ENCODE data around the gene SKP1. TPM values are rescaled to one million over a fixed set of nuclear protein-coding genes. Genes with fewer than 3 reads are reported as not detected.

The SKP1 gene
- total and polyA plus RNA-seq, 9 of the 15 experiments (the other 6 are each of a cell fraction or from before 2014, with no cell fraction given) = 301 to 2,109 (median 639) TPM

DNA sequence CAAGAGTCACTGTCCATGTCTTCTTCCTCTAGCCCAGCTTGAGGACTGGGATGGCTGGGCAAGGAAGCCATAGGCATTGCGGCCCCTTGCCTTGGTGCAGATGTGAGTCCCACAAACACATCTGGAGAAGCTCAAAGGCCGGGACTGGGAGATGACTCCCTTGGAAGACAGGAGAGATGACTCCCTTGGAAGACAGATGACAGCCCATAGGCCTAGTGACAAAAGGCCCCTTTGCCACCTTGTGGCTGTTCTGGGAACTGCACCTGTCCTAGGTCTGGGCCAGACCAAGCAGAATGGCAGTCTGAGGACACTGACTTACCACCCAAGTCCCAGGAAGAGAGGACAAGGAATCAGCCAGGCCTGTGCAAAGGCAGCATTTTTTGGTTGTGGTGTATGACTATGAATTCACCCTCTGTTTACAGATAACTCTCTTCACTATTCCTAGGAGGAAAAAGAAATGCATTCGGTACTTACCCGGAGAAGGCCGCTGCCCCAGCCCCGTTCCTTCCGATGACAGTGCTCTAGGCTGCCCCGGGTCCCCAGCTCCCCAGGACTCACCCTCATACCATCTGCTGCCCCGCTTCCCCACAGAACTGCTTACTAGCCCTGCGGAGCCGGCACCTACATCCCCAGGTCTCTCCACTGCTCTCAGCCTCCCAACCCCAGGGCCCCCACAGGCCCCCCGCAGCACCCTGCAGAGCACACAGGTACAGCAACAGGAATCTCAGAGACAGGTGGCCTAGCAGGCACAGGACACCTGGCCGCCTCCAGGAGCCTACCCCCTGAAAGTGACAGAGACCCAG lies 30.8 kb downstream of the SKP1 start (continued):
- TF ChIP-seq, protein P1, sequence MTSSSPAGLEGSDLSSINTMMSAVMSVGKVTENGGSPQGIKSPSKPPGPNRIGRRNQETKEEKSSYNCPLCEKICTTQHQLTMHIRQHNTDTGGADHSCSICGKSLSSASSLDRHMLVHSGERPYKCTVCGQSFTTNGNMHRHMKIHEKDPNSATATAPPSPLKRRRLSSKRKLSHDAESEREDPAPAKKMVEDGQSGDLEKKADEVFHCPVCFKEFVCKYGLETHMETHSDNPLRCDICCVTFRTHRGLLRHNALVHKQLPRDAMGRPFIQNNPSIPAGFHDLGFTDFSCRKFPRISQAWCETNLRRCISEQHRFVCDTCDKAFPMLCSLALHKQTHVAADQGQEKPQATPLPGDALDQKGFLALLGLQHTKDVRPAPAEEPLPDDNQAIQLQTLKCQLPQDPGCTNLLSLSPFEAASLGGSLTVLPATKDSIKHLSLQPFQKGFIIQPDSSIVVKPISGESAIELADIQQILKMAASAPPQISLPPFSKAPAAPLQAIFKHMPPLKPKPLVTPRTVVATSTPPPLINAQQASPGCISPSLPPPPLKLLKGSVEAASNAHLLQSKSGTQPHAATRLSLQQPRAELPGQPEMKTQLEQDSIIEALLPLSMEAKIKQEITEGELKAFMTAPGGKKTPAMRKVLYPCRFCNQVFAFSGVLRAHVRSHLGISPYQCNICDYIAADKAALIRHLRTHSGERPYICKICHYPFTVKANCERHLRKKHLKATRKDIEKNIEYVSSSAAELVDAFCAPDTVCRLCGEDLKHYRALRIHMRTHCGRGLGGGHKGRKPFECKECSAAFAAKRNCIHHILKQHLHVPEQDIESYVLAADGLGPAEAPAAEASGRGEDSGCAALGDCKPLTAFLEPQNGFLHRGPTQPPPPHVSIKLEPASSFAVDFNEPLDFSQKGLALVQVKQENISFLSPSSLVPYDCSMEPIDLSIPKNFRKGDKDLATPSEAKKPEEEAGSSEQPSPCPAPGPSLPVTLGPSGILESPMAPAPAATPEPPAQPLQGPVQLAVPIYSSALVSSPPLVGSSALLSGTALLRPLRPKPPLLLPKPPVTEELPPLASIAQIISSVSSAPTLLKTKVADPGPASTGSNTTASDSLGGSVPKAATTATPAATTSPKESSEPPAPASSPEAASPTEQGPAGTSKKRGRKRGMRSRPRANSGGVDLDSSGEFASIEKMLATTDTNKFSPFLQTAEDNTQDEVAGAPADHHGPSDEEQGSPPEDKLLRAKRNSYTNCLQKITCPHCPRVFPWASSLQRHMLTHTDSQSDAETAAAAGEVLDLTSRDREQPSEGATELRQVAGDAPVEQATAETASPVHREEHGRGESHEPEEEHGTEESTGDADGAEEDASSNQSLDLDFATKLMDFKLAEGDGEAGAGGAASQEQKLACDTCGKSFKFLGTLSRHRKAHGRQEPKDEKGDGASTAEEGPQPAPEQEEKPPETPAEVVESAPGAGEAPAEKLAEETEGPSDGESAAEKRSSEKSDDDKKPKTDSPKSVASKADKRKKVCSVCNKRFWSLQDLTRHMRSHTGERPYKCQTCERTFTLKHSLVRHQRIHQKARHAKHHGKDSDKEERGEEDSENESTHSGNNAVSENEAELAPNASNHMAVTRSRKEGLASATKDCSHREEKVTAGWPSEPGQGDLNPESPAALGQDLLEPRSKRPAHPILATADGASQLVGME (CRISPR knock-in tag; IDR thresholded peaks at IDR 0.05) = no peak
- no peak for TF ChIP-seq TEAD4 (IDR thresholded peaks at IDR 0.05; ENCODE audit: low read length)
- no peak for TF ChIP-seq TEAD4 (CRISPR knock-in tag; IDR thresholded peaks at IDR 0.05; ENCODE audit: borderline replicate concordance)
- peak; percentile 29 for TF ChIP-seq MEIS2 (IDR thresholded peaks at IDR 0.05; ENCODE audit: partially characterized antibody)
- TF ChIP-seq, protein P2, sequence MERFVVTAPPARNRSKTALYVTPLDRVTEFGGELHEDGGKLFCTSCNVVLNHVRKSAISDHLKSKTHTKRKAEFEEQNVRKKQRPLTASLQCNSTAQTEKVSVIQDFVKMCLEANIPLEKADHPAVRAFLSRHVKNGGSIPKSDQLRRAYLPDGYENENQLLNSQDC (CRISPR knock-in tag; IDR thresholded peaks at IDR 0.05) = no peak
- TF ChIP-seq, protein P3, sequence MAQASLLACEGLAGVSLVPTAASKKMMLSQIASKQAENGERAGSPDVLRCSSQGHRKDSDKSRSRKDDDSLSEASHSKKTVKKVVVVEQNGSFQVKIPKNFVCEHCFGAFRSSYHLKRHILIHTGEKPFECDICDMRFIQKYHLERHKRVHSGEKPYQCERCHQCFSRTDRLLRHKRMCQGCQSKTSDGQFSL (CRISPR knock-in tag; IDR thresholded peaks at IDR 0.05) = no peak
- TF ChIP-seq, protein P3 (tag; IDR thresholded peaks at IDR 0.05) = no peak
- no peak for TF ChIP-seq POU5F1 (IDR thresholded peaks at IDR 0.05; ENCODE audit: borderline replicate concordance, low read depth, low read length, partially characterized antibody)
- no peak for TF ChIP-seq MTA1 (IDR thresholded peaks at IDR 0.05; ENCODE audit: borderline replicate concordance)
- no peak for TF ChIP-seq ETV1 (tag; conservative IDR thresholded peaks at IDR 0.05; ENCODE audit: low read depth)
- TF ChIP-seq, protein P4, sequence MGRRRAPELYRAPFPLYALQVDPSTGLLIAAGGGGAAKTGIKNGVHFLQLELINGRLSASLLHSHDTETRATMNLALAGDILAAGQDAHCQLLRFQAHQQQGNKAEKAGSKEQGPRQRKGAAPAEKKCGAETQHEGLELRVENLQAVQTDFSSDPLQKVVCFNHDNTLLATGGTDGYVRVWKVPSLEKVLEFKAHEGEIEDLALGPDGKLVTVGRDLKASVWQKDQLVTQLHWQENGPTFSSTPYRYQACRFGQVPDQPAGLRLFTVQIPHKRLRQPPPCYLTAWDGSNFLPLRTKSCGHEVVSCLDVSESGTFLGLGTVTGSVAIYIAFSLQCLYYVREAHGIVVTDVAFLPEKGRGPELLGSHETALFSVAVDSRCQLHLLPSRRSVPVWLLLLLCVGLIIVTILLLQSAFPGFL (CRISPR knock-in tag; IDR thresholded peaks at IDR 0.05) = 0 out of 2 replicates have a peak, but pooled peaks have one; percentile 79
- TF ChIP-seq, protein P5, sequence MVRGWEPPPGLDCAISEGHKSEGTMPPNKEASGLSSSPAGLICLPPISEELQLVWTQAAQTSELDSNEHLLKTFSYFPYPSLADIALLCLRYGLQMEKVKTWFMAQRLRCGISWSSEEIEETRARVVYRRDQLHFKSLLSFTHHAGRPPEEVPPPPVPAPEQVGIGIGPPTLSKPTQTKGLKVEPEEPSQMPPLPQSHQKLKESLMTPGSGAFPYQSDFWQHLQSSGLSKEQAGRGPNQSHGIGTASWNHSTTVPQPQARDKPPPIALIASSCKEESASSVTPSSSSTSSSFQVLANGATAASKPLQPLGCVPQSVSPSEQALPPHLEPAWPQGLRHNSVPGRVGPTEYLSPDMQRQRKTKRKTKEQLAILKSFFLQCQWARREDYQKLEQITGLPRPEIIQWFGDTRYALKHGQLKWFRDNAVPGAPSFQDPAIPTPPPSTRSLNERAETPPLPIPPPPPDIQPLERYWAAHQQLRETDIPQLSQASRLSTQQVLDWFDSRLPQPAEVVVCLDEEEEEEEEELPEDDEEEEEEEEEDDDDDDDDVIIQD (CRISPR knock-in tag; IDR thresholded peaks at IDR 0.05) = no peak
- TF ChIP-seq, protein P6, sequence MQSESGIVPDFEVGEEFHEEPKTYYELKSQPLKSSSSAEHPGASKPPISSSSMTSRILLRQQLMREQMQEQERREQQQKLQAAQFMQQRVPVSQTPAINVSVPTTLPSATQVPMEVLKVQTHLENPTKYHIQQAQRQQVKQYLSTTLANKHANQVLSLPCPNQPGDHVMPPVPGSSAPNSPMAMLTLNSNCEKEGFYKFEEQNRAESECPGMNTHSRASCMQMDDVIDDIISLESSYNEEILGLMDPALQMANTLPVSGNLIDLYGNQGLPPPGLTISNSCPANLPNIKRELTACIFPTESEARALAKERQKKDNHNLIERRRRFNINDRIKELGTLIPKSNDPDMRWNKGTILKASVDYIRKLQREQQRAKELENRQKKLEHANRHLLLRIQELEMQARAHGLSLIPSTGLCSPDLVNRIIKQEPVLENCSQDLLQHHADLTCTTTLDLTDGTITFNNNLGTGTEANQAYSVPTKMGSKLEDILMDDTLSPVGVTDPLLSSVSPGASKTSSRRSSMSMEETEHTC (IDR thresholded peaks at IDR 0.05) = no peak
- no peak for TF ChIP-seq ZNF561 (CRISPR knock-in tag; conservative IDR thresholded peaks at IDR 0.05)

Measured in K562 (cell line).